ENCODE measurements around the gene YIF1B. TPM values are rescaled to one million over a fixed set of nuclear protein-coding genes. Genes with fewer than 3 reads are reported as not detected.
A peak's percentile ranks its signal among the peaks of the same experiment; 100 is the strongest.

YIF1B gene
- total and polyA plus RNA-seq, 9 of the 15 experiments (the other 6 are each of a cell fraction or from before 2014, with no cell fraction given), result 8.5 to 586 (median 323) TPM

DNA sequence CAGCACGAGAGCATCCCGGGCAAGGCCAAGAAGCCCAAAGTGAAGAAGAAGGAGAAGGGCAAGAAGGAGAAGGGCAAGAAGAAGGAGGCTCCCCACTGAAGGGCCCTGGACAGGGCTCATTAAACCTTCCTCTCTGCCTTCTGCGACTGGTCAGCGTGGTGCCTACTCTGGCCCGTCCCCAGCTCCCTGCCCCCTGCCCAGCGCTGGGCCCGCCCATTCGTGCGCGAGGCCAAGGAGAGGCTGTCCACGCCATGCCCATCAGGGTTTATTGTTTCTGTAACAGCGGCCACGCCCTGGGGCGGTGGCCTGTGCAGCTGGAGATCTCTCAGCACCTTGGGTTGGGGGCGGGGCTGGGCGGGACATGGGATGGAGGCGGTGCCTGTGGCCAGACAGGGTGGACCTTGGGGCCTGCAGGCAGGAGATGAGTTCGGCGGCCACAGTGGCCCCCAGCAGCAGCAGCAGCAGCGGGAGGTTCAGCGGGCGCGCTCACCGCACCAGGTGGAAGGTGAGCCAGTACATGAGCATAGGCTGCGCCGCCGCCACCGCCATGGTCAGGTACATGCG is 10.8 kb downstream of the YIF1B start (continued):
- TF ChIP-seq SIRT6 (IDR thresholded peaks at IDR 0.05; ENCODE audit: low read depth, low read length) (no peak), DACH1 (IDR thresholded peaks at IDR 0.05; ENCODE audit: partially characterized antibody) (peak; percentile 90), CBX3 (IDR thresholded peaks at IDR 0.05; ENCODE audit: borderline replicate concordance in 1 of 2, low read length in 2 of 2) (no peak), ZNF24 (IDR thresholded peaks at IDR 0.05) (no peak), IFI16 (CRISPR knock-in tag; IDR thresholded peaks at IDR 0.05) (no peak), RCOR1 (IDR thresholded peaks at IDR 0.05; ENCODE audit: borderline replicate concordance in 1 of 2, low read depth in 2 of 2, low read length in 2 of 2) (peak in 1 of 2 experiments; percentile 76; a peak in 1 of 4 replicates), RBFOX2 (IDR thresholded peaks at IDR 0.05; ENCODE audit: low read depth, low read length) (peak; percentile 56), ZBTB17 (CRISPR knock-in tag; IDR thresholded peaks at IDR 0.05) (peak; percentile 52; the same call in 1 of the 2 replicates), ZNF717 (CRISPR knock-in tag; IDR thresholded peaks at IDR 0.05) (no peak), CBFA2T3 (IDR thresholded peaks at IDR 0.05) (peak; percentile 34), ARID2 (IDR thresholded peaks at IDR 0.05) (no peak)
- TF ChIP-seq, protein P1, sequence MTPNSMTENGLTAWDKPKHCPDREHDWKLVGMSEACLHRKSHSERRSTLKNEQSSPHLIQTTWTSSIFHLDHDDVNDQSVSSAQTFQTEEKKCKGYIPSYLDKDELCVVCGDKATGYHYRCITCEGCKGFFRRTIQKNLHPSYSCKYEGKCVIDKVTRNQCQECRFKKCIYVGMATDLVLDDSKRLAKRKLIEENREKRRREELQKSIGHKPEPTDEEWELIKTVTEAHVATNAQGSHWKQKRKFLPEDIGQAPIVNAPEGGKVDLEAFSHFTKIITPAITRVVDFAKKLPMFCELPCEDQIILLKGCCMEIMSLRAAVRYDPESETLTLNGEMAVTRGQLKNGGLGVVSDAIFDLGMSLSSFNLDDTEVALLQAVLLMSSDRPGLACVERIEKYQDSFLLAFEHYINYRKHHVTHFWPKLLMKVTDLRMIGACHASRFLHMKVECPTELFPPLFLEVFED (CRISPR knock-in tag; conservative IDR thresholded peaks at IDR 0.05), result no peak
- TF ChIP-seq, protein P2, sequence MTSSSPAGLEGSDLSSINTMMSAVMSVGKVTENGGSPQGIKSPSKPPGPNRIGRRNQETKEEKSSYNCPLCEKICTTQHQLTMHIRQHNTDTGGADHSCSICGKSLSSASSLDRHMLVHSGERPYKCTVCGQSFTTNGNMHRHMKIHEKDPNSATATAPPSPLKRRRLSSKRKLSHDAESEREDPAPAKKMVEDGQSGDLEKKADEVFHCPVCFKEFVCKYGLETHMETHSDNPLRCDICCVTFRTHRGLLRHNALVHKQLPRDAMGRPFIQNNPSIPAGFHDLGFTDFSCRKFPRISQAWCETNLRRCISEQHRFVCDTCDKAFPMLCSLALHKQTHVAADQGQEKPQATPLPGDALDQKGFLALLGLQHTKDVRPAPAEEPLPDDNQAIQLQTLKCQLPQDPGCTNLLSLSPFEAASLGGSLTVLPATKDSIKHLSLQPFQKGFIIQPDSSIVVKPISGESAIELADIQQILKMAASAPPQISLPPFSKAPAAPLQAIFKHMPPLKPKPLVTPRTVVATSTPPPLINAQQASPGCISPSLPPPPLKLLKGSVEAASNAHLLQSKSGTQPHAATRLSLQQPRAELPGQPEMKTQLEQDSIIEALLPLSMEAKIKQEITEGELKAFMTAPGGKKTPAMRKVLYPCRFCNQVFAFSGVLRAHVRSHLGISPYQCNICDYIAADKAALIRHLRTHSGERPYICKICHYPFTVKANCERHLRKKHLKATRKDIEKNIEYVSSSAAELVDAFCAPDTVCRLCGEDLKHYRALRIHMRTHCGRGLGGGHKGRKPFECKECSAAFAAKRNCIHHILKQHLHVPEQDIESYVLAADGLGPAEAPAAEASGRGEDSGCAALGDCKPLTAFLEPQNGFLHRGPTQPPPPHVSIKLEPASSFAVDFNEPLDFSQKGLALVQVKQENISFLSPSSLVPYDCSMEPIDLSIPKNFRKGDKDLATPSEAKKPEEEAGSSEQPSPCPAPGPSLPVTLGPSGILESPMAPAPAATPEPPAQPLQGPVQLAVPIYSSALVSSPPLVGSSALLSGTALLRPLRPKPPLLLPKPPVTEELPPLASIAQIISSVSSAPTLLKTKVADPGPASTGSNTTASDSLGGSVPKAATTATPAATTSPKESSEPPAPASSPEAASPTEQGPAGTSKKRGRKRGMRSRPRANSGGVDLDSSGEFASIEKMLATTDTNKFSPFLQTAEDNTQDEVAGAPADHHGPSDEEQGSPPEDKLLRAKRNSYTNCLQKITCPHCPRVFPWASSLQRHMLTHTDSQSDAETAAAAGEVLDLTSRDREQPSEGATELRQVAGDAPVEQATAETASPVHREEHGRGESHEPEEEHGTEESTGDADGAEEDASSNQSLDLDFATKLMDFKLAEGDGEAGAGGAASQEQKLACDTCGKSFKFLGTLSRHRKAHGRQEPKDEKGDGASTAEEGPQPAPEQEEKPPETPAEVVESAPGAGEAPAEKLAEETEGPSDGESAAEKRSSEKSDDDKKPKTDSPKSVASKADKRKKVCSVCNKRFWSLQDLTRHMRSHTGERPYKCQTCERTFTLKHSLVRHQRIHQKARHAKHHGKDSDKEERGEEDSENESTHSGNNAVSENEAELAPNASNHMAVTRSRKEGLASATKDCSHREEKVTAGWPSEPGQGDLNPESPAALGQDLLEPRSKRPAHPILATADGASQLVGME (CRISPR knock-in tag; IDR thresholded peaks at IDR 0.05), result no peak
- TF ChIP-seq, protein P3, sequence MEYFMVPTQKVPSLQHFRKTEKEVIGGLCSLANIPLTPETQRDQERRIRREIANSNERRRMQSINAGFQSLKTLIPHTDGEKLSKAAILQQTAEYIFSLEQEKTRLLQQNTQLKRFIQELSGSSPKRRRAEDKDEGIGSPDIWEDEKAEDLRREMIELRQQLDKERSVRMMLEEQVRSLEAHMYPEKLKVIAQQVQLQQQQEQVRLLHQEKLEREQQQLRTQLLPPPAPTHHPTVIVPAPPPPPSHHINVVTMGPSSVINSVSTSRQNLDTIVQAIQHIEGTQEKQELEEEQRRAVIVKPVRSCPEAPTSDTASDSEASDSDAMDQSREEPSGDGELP (CRISPR knock-in tag; IDR thresholded peaks at IDR 0.05; ENCODE audit: borderline replicate concordance), result peak; percentile 100
- TF ChIP-seq, protein P4, sequence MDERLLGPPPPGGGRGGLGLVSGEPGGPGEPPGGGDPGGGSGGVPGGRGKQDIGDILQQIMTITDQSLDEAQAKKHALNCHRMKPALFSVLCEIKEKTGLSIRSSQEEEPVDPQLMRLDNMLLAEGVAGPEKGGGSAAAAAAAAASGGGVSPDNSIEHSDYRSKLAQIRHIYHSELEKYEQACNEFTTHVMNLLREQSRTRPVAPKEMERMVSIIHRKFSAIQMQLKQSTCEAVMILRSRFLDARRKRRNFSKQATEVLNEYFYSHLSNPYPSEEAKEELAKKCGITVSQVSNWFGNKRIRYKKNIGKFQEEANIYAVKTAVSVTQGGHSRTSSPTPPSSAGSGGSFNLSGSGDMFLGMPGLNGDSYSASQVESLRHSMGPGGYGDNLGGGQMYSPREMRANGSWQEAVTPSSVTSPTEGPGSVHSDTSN (CRISPR knock-in tag; IDR thresholded peaks at IDR 0.05; ENCODE audit: low read depth), result peak; percentile 75
- TF ChIP-seq, protein P4 (tag; conservative IDR thresholded peaks at IDR 0.05; ENCODE audit: low read depth), result peak; percentile 91
- TF ChIP-seq, protein P5, sequence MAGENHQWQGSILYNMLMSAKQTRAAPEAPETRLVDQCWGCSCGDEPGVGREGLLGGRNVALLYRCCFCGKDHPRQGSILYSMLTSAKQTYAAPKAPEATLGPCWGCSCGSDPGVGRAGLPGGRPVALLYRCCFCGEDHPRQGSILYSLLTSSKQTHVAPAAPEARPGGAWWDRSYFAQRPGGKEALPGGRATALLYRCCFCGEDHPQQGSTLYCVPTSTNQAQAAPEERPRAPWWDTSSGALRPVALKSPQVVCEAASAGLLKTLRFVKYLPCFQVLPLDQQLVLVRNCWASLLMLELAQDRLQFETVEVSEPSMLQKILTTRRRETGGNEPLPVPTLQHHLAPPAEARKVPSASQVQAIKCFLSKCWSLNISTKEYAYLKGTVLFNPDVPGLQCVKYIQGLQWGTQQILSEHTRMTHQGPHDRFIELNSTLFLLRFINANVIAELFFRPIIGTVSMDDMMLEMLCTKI (IDR thresholded peaks at IDR 0.05; ENCODE audit: partially characterized antibody), result no peak

All from K562 (cell line).